SU-DHL-6 (cell line): Measurements from ENCODE around the gene TMEM192.

ENCODE experiments used
- CTCF ChIP-seq: fragments of 200-600 bp; sonication (generic); IDR thresholded peaks from one replicate; pipeline ENCODE4 v1.5.1; 2017; ENCODE audit warnings: antibody characterized with exemption, mild to moderate bottlenecking, low read length, moderate library complexity; ENCODE audit not compliant: insufficient read depth, poor library complexity, severe bottlenecking
- EZH2phosphoT487 ChIP-seq: fragments of 200-600 bp; sonication (generic), shearing (Covaris generic); conservative IDR thresholded peaks from 2 replicates; pipeline ENCODE4 v1.6.1; 2018; ENCODE audit warnings: mild to moderate bottlenecking, antibody characterized with exemption, low read length, moderate library complexity, mixed read lengths

GRCh38 chr4:165027762-165028402 is 84.8 kb downstream of the TMEM192 start:
- TF ChIP-seq CTCF (no peak), EZH2phosphoT487 (no peak)
